H1 (cell line): ENCODE measurements around the gene SURF4. TPM values are rescaled to one million over a fixed set of nuclear protein-coding genes. Genes with fewer than 3 reads are reported as not detected.
A peak's percentile ranks its signal among the peaks of the same experiment; 100 is the strongest.

ENCODE experiments used
- CTCF ChIA-PET: fragments of 300-600 bp; sonication (Branson Sonifier 250); formaldehyde crosslinking; loops from one replicate; lab custom pipeline; 2021; ENCODE audit not compliant: partially characterized antibody; lab: Charles Lee
- POLR2A ChIA-PET: fragments of 300-600 bp; sonication (Branson Sonifier 250); formaldehyde crosslinking; loops from one replicate; lab custom pipeline; 2021; ENCODE audit warnings: inconsistent platforms; ENCODE audit not compliant: partially characterized antibody; lab: Charles Lee
- DNase-seq, 2 experiments: peaks; one replicate each; pipeline versions ENCODE4 v3.0.0 to v3.0.0-alpha.2; 2010 to 2022; ENCODE audit warnings: low spot score in 2 of 2, low read depth in 1 of 2, mixed read lengths in 1 of 2
- FAIRE-seq: peaks from 2 replicates; lab custom pipeline; 2011; peaks lifted over from hg19 to GRCh38; lab: Jason Lieb, UNC
- H2AFZ ChIP-seq: 2 replicates; pipeline ENCODE4 v1.8.1; 2012; ENCODE audit warnings: low read length, inconsistent platforms
- H2AK5ac ChIP-seq: 2 replicates; pipeline ENCODE4 v1.6.1; 2013; ENCODE audit warnings: low read depth, low read length
- H2BK120ac ChIP-seq: replicated peaks from 2 replicates; pipeline ENCODE3; 2013; ENCODE audit warnings: low read depth, low read length, inconsistent platforms
- H2BK12ac ChIP-seq: 2 replicates; pipeline ENCODE4 v1.6.1; 2013; ENCODE audit warnings: low read depth, low read length
- H2BK15ac ChIP-seq: 2 replicates; pipeline ENCODE4 v1.6.1; 2013; ENCODE audit warnings: low read length
- H2BK20ac ChIP-seq: 2 replicates; pipeline ENCODE4 v1.6.1; 2013; ENCODE audit warnings: low read length
- H2BK5ac ChIP-seq: 2 replicates; pipeline ENCODE4 v1.6.1; 2013; ENCODE audit warnings: low read depth, low read length
- H3K14ac ChIP-seq: 2 replicates; pipeline ENCODE4 v1.6.1; 2013; ENCODE audit warnings: inconsistent platforms; ENCODE audit not compliant: insufficient read length
- H3K18ac ChIP-seq: 2 replicates; pipeline ENCODE4 v1.6.1; 2013; ENCODE audit warnings: low read length; ENCODE audit errors: extremely low read depth
- H3K23ac ChIP-seq: 2 replicates; pipeline ENCODE4 v1.6.1; 2013; ENCODE audit warnings: inconsistent platforms; ENCODE audit not compliant: insufficient read length
- H3K23me2 ChIP-seq: 2 replicates; pipeline ENCODE4 v1.6.1; 2013; ENCODE audit warnings: low read depth, low read length
- H3K27ac ChIP-seq: 2 replicates; pipeline ENCODE4 v1.6.1; 2011; ENCODE audit warnings: low read depth, low read length, inconsistent platforms
- H3K27me3 ChIP-seq, 4 experiments: replicated peaks in 1 of 4; 1 replicate in 1 of 4; 2 replicates in 3 of 4; pipeline versions ENCODE4 v1.6.1 to v1.8.1; 2011 to 2013; ENCODE audit warnings: low read length in 3 of 4, mild to moderate bottlenecking in 3 of 4, inconsistent platforms in 2 of 4, mixed read lengths in 2 of 4, moderate library complexity in 1 of 4; ENCODE audit not compliant: control insufficient read depth in 3 of 4, insufficient read depth in 3 of 4; ENCODE audit errors: extremely low read depth in 1 of 4
- H3K36me3 ChIP-seq, 4 experiments: 2 replicates each; pipeline versions ENCODE4 v1.6.1 to v1.8.1; 2011 to 2013; ENCODE audit warnings: mild to moderate bottlenecking in 4 of 4, low read length in 3 of 4, moderate library complexity in 2 of 4, control low read depth in 1 of 4, inconsistent platforms in 1 of 4; ENCODE audit not compliant: insufficient read depth in 4 of 4, control insufficient read depth in 2 of 4
- H3K4ac ChIP-seq: replicated peaks from 2 replicates; pipeline ENCODE3; 2013; ENCODE audit warnings: low read length, low read depth, mixed read lengths, inconsistent platforms; ENCODE audit not compliant: insufficient read length
- H3K4me1 ChIP-seq, 4 experiments: replicated peaks in 1 of 4; 1 replicate in 1 of 4; 2 replicates in 3 of 4; pipeline versions ENCODE4 v1.6.1 to v1.8.1; 2011 to 2013; ENCODE audit warnings: low read length in 3 of 4, inconsistent platforms in 2 of 4, mixed read lengths in 1 of 4; ENCODE audit not compliant: insufficient read depth in 4 of 4, control insufficient read depth in 3 of 4
- H3K4me2 ChIP-seq, 2 experiments: 2 replicates each; pipeline versions ENCODE4 v1.6.1 to v1.8.1; 2011 to 2013; ENCODE audit warnings: low read depth in 2 of 2, low read length in 2 of 2, control low read depth in 1 of 2, inconsistent platforms in 1 of 2, mild to moderate bottlenecking in 1 of 2; ENCODE audit not compliant: insufficient read depth in 1 of 2
- H3K4me3 ChIP-seq, 4 experiments: fragments of 200-600, 300-600 bp in 1 of 4; sonication (generic), shearing (Covaris generic), sonication (Bioruptor Twin) in 1 of 4; 2 replicates each; pipeline versions ENCODE4 v1.5.1 to v1.8.1; 2011 to 2016; ENCODE audit warnings: low read length in 4 of 4, low read depth in 3 of 4, control low read depth in 2 of 4, inconsistent platforms in 2 of 4, mild to moderate bottlenecking in 2 of 4, mixed read lengths in 1 of 4, moderate library complexity in 1 of 4; ENCODE audit not compliant: insufficient read depth in 2 of 4; ENCODE audit errors: extremely low read depth in 1 of 4
- H3K56ac ChIP-seq: replicated peaks from 2 replicates; pipeline ENCODE3; 2013; ENCODE audit warnings: low read depth, mild to moderate bottlenecking, mixed read lengths, low read length, inconsistent platforms; ENCODE audit not compliant: insufficient read length
- H3K79me1 ChIP-seq: 2 replicates; pipeline ENCODE4 v1.6.1; 2013; ENCODE audit warnings: low read depth, low read length, control low read depth
- H3K79me2 ChIP-seq, 2 experiments: 2 replicates each; pipeline versions ENCODE4 v1.6.1 to v1.8.1; 2012 to 2013; ENCODE audit warnings: low read length in 2 of 2, mild to moderate bottlenecking in 2 of 2, inconsistent platforms in 1 of 2; ENCODE audit not compliant: insufficient read depth in 2 of 2, control insufficient read depth in 1 of 2
- H3K9ac ChIP-seq, 4 experiments: replicated peaks in 1 of 4; 1 replicate in 1 of 4; 2 replicates in 3 of 4; pipeline versions ENCODE4 v1.6.1 to v1.8.1; 2011 to 2013; ENCODE audit warnings: low read depth in 3 of 4, low read length in 3 of 4, control low read depth in 2 of 4, mild to moderate bottlenecking in 2 of 4, moderate library complexity in 2 of 4, inconsistent platforms in 1 of 4; ENCODE audit errors: extremely low read depth in 1 of 4
- H3K9me3 ChIP-seq, 2 experiments: 2 replicates each; pipeline versions ENCODE4 v1.6.1 to v1.8.1; 2012 to 2013; ENCODE audit warnings: mild to moderate bottlenecking in 2 of 2, moderate library complexity in 2 of 2, control low read depth in 1 of 2, inconsistent platforms in 1 of 2, low read depth in 1 of 2, low read length in 1 of 2, mixed read lengths in 1 of 2; ENCODE audit not compliant: insufficient read depth in 2 of 2
- H4K20me1 ChIP-seq, 2 experiments: replicated peaks in 1 of 2; 2 replicates each; pipeline versions ENCODE3 to v1.8.1; 2011 to 2013; ENCODE audit warnings: inconsistent platforms in 2 of 2, low read length in 2 of 2, mild to moderate bottlenecking in 1 of 2; ENCODE audit not compliant: insufficient read depth in 2 of 2, control insufficient read depth in 1 of 2
- H4K5ac ChIP-seq: 2 replicates; pipeline ENCODE4 v1.6.1; 2013; ENCODE audit warnings: low read length, low read depth, mixed read lengths, inconsistent platforms; ENCODE audit not compliant: insufficient read length
- H4K8ac ChIP-seq: 2 replicates; pipeline ENCODE4 v1.8.0; 2013; ENCODE audit warnings: mild to moderate bottlenecking, moderate library complexity, low read length, inconsistent platforms; ENCODE audit not compliant: insufficient read depth; ENCODE audit errors: extremely low read depth
- H4K91ac ChIP-seq: replicated peaks from 2 replicates; pipeline ENCODE3; 2013; ENCODE audit warnings: low read length, mixed read lengths, inconsistent platforms; ENCODE audit not compliant: insufficient read length
- BCL11A ChIP-seq, 2 experiments: IDR thresholded peaks; one replicate each; pipeline ENCODE4 v1.6.1; 2011; ENCODE audit warnings: low read depth in 2 of 2, low read length in 2 of 2, mild to moderate bottlenecking in 2 of 2
- CREB1 ChIP-seq: IDR thresholded peaks from 2 replicates; pipeline ENCODE4 v1.6.1; 2012; ENCODE audit warnings: inconsistent platforms
- HDAC2 ChIP-seq, 2 experiments: fragments of 300-600 bp in 1 of 2; sonication (generic) in 1 of 2; IDR thresholded peaks; 2 replicates each; pipeline ENCODE4 v1.6.1; 2011 to 2012; ENCODE audit warnings: low read depth in 2 of 2, low read length in 2 of 2, mild to moderate bottlenecking in 2 of 2, moderate library complexity in 2 of 2, borderline replicate concordance in 1 of 2, inconsistent platforms in 1 of 2
- KDM4A ChIP-seq: IDR thresholded peaks from one replicate; pipeline ENCODE4 v1.7.1; 2012; ENCODE audit warnings: low read depth, mild to moderate bottlenecking, moderate library complexity, low read length, inconsistent platforms; ENCODE audit not compliant: severe bottlenecking
- MAX ChIP-seq: IDR thresholded peaks from 2 replicates; pipeline ENCODE4 v1.6.1; 2012; ENCODE audit warnings: inconsistent platforms
- RFX5 ChIP-seq: IDR thresholded peaks from 2 replicates; pipeline ENCODE4 v1.6.1; 2011; ENCODE audit warnings: low read depth, low read length, improper control_type of control experiment, borderline replicate concordance
- TEAD4 ChIP-seq: IDR thresholded peaks from 2 replicates; pipeline ENCODE4 v1.6.1; 2012; ENCODE audit warnings: low read depth, low read length, inconsistent platforms, mixed read lengths
- ZNF274 ChIP-seq: IDR thresholded peaks from 2 replicates; pipeline ENCODE4 v1.7.0; 2012; ENCODE audit warnings: low read length, borderline replicate concordance; ENCODE audit errors: extremely low read depth
- WGBS, 2 experiments: shearing (Covaris generic) in 1 of 2; methylation state at CpG; one replicate each; pipeline versions ENCODE4 v1.1.6 to v1.1.7; 2013 to 2015; ENCODE audit warnings: low lambda C conversion rate in 2 of 2, mixed read lengths in 2 of 2, inconsistent platforms in 1 of 2, low coverage in 1 of 2, missing lambda C conversion rate in 1 of 2; ENCODE audit not compliant: insufficient replicate concordance in 2 of 2, insufficient coverage in 1 of 2, insufficient read length in 1 of 2; ENCODE audit errors: extremely low coverage in 1 of 2, missing lambda C conversion rate in 1 of 2; 5-methylcytosine and 5-hydroxymethylcytosine counted together
- polyA plus RNA-seq, 7 experiments: library from polyadenylated mRNA; depleted of rRNA in 3 of 7; stranded (reverse) in 5 of 7; unstranded in 2 of 7; fragments of >200 nt in 5 of 7; fragments of 200-250 nt in 2 of 7; gene quantifications; 1 replicate in 5 of 7; 2 replicates in 1 of 7; 4 replicates in 1 of 7; pipeline versions ENCODE4 v1.2.1 to v1.2.3, GENCODE V29; 2011 to 2013; ENCODE audit warnings: missing spikeins in 2 of 7, mixed read lengths in 2 of 7
- total RNA-seq: library from RNA; stranded (reverse); fragmentation: NEBNext Ultra II Directional; extraction: Animal tissue kit (Norgen Biotek cat#: 25700); gene quantifications from 2 replicates; pipeline ENCODE4 v1.2.1, GENCODE V29; 2021

SURF4 gene
- total and polyA plus RNA-seq, 2 of the 8 experiments (the other 6 are each of a cell fraction or from before 2014, with no cell fraction given) = 176 to 182 TPM

GRCh38 chr9:133379153-133380086 is 3.6 kb upstream of the SURF4 start:
- no peak for DNase-seq
- Histone ChIP-seq H3K4me3 (no peak overlapping the region), H3K56ac (no peak overlapping the region), H3K9ac (no peak overlapping the region), H3K27ac (no peak overlapping the region), H4K91ac (no peak overlapping the region), H2BK15ac (no peak overlapping the region), H3K79me2 (peaks cover 4 to 10% of the 10 kb centered on the region in 2 experiments; a peak in 3 of 4 replicates), H3K79me1 (no peaks in the 10 kb centered on the region), H3K27me3 (peaks cover 0 to 11% (median 6%) of the 10 kb centered on the region in 4 experiments; a peak in 5 of 7 replicates), H2BK5ac (no peak overlapping the region), H2BK12ac (peak overlapping the region; percentile 75; the same call in 1 of the 2 replicates), H2AK5ac (0 out of 2 replicates have a peak overlapping the region, but pooled peaks have one; percentile 70), H3K36me3 (no peaks in the 10 kb centered on the region; a peak in 1 of 8 replicates), H4K20me1 (peaks cover 0 to 17% of the 10 kb centered on the region in 2 experiments), H3K4me2 (no peak overlapping the region), H3K4me1 (peaks cover 0 to 5% (median 0%) of the 10 kb centered on the region in 4 experiments; a peak in 1 of 7 replicates), H3K23me2 (peaks cover 23% of the 10 kb centered on the region; the same call in 1 of the 2 replicates), H3K18ac (no peak overlapping the region), H3K14ac (no peak overlapping the region), H4K5ac (no peak overlapping the region), H2AFZ (no peak overlapping the region), H3K4ac (no peak overlapping the region), H2BK20ac (no peak overlapping the region), H2BK120ac (no peak overlapping the region), H3K9me3 (peaks cover 0 to 15% of the 10 kb centered on the region in 2 experiments; a peak in 3 of 4 replicates), H4K8ac (no peak overlapping the region), H3K23ac (no peak overlapping the region)
- CTCF ChIA-PET = interaction anchor here (0.7 to 5.4 kb wide), 10 partner anchors 10 to 108 kb away, joined by 3 to 33 read pairs (median 4); no protein-coding TSS in a partner anchor
- WGBS, 2 experiments = 90% methylated on average over 14 of the region's 14 CpGs; no CpG with 5 or more reads in 1 of the 2 experiments
- FAIRE-seq = no peak
- POLR2A ChIA-PET = interaction anchor here (0.7 to 19.9 kb wide), 6 partner anchors 12 to 26 kb away, joined by 3 to 461 read pairs (median 4); partner anchors contain the start of genes MED22, RPL7A, SURF1 and SURF2
- no peak for TF ChIP-seq MAX
- TF ChIP-seq TEAD4 = no peak
- TF ChIP-seq RFX5 = no peak
- TF ChIP-seq BCL11A (IDR thresholded peaks at IDR 0.05; ENCODE audit: low read depth in 2 of 2, low read length in 2 of 2) = no peak
- no peak for TF ChIP-seq KDM4A
- TF ChIP-seq ZNF274 = no peak
- no peak for TF ChIP-seq CREB1
- TF ChIP-seq HDAC2 (IDR thresholded peaks at IDR 0.05; ENCODE audit: borderline replicate concordance in 1 of 2, low read depth in 2 of 2, low read length in 2 of 2) = no peak
